A549 treated with dexamethasone at 1 μM for 4 hours (cell line): Measurements from ENCODE around the gene LRFN3. TPM values are rescaled to one million over a fixed set of nuclear protein-coding genes. Genes with fewer than 3 reads are reported as not detected.

Experiments
- total RNA-seq: library from RNA; stranded (reverse); fragments of 200-300 nt; extraction: Qiagen RNA extraction; gene quantifications from 5 replicates; pipeline ENCODE4 v1.2.3, GENCODE V29; 2022

LRFN3 gene, protein sequence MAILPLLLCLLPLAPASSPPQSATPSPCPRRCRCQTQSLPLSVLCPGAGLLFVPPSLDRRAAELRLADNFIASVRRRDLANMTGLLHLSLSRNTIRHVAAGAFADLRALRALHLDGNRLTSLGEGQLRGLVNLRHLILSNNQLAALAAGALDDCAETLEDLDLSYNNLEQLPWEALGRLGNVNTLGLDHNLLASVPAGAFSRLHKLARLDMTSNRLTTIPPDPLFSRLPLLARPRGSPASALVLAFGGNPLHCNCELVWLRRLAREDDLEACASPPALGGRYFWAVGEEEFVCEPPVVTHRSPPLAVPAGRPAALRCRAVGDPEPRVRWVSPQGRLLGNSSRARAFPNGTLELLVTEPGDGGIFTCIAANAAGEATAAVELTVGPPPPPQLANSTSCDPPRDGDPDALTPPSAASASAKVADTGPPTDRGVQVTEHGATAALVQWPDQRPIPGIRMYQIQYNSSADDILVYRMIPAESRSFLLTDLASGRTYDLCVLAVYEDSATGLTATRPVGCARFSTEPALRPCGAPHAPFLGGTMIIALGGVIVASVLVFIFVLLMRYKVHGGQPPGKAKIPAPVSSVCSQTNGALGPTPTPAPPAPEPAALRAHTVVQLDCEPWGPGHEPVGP
- total RNA-seq, result 13.2 to 27.6 TPM (median 23.1 TPM) in 5 replicates

DNA sequence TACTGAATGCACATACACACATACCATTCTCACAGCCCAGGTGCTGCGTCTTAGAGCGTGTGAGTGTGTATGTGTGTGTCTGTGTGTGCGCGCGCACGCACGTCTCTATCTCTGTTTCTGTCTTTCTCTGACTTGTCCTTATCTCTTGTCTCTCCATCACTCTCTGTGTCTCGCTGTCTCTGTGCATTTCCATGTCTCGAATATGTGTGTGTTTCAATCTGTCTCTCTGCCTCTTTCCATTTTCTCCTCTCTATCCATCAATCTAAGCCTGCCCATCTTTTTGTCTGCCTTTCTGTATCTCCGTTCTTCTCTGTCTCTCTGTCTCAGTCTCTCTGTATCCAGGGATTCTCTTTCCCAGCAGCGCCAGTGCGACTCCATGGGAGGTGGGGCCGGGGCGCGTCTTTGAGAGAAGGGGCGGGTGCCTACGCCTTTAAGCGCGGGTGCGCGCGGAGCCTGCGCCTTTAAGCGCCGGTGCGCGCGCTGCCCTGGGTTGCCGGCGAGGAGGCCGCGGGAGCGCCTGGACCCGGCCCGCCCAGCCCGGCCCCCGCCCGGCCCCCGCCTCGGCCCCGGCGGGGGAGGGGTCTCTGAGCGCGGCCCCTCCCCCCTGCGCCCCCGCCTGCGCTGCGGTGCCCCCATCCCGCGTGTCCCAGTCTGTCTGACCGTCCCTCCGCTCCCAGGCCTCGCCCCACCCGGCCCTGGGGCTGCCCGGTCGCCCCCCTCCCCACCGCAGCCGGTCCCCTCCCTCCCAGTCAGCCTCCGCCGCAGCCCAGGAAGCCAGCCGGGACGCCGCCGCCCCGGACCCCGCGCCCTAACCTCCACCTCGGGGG lies at the start of gene LRFN3:
TSS of gene LRFN3 (plus strand) at position 464 of the 827 bp plus-strand sequence. CDS start 3,052 bp downstream, outside the sequence.

DNA sequence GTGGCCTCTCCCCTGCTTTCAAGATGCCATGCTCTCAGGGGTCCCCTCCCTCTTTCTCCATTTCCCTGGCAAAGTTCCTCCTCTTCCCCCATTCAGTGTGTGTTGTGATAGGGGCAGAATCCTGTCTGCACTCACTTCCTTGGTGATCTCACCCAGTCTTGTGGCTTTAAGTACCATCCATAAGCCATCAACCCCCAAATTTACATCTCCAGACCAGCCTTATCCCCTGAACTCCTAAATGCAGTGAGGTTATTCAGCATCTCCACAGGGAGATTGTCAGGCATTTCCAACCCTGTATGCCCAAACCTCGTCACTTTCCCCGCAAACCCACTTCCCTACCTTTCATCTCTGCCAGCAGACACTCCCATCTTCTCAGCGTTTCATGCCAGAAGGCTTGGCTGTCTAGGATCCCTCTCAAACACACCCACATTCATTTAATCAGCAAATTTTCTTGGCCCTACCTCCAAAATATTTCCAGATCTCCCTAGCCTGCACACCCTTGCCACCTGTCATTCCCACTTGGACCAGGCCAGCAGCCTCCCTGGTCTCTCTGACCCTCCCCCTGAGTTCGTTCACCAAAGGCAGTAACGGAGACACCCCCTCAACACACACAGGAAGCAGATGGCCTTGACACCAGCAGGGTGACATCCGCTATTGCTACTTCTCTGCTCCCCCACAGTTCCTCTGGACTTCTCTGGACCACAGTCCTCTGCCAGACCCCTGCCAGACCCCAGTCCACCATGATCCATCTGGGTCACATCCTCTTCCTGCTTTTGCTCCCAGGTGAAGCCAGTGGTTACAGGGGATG lies 34.1 kb upstream of the LRFN3 start, which contains the start of gene HCST:
TSS of gene HCST (plus strand) at position 676 of the 808 bp plus-strand sequence. CDS start at position 741, 65 bp downstream.

DNA sequence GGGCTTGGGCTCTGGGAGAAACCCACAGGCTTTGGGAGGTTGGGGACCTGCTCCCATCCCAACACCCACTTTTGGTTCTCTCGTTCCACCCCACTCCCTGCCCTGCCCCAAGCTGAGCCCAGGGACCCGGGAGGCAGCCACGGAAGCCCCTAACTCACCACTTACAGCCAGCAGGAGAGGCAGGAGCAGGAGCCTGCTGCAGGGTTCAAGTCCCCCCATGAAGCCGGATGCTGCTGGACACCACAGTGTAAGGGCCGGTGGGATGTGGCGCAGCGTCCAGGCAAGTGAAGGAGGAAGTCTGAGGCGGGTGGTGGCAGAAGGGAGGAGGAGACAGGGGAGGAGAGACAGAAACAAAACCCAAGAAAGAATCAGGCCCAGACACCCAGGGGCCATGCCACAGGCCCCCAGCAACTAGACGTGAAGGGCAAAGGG lies 28.1 kb upstream of the LRFN3 start, which contains the start of gene TYROBP:
TSS of gene TYROBP (minus strand) at position 286 of the 432 bp plus-strand sequence. CDS start at position 219, 67 bp downstream.

Other genes starting within 250 kb of the LRFN3 start
- gene ZBTB32, start 231.8 kb upstream of the LRFN3 start, total RNA-seq, result not detected in 5 replicates
- 35.9 to 63.5 TPM (median 60.7 TPM) in 5 replicates for gene KMT2B, start 218.4 kb upstream of the LRFN3 start, total RNA-seq
- gene IGFLR1, start 193.9 kb upstream of the LRFN3 start, total RNA-seq, result 9.6 to 14.5 TPM (median 11.2 TPM) in 5 replicates
- 23.2 to 30.8 TPM (median 26.5 TPM) in 5 replicates for gene U2AF1L4, start 191.0 kb upstream of the LRFN3 start, total RNA-seq
- gene PSENEN, start 190.7 kb upstream of the LRFN3 start, total RNA-seq, result 255 to 313 TPM (median 263 TPM) in 5 replicates
- 19.1 to 28.1 TPM (median 22.8 TPM) in 5 replicates for gene LIN37, start 187.8 kb upstream of the LRFN3 start, total RNA-seq
- gene HSPB6, start 179.3 kb upstream of the LRFN3 start, total RNA-seq, result 0.24 to 0.39 TPM (median 0.34 TPM) in 4 of 5 replicates, not detected in the other
- gene PROSER3, start 178.2 kb upstream of the LRFN3 start, total RNA-seq, result 20.3 to 35.5 TPM (median 32.5 TPM) in 5 replicates
- gene ARHGAP33, start 160.8 kb upstream of the LRFN3 start, total RNA-seq, result 3.0 to 10.3 TPM (median 6.4 TPM) in 5 replicates
- 0.12 to 0.46 TPM (median 0.16 TPM) in 5 replicates for gene PRODH2, start 123.5 kb upstream of the LRFN3 start, total RNA-seq
- 0.38 to 0.70 TPM (median 0.45 TPM) in 5 replicates for gene NPHS1, start 83.9 kb upstream of the LRFN3 start, total RNA-seq
- gene KIRREL2, start 79.5 kb upstream of the LRFN3 start, total RNA-seq, result 0.37 to 0.65 TPM (median 0.52 TPM) in 5 replicates
- 71.0 to 103 TPM (median 96.5 TPM) in 5 replicates for gene APLP1, start 67.8 kb upstream of the LRFN3 start, total RNA-seq
- gene NFKBID, start 35.8 kb upstream of the LRFN3 start, total RNA-seq, result 3.5 to 6.3 TPM (median 5.9 TPM) in 5 replicates
- gene HCST, start 33.8 kb upstream of the LRFN3 start, total RNA-seq, result 0.15 to 0.47 TPM (median 0.32 TPM) in 4 of 5 replicates, not detected in the other
- gene TYROBP, start 28.1 kb upstream of the LRFN3 start, total RNA-seq, result not detected in 5 replicates
- 32.4 to 43.7 TPM (median 41.9 TPM) in 5 replicates for gene SDHAF1, start 58.8 kb downstream of the LRFN3 start, total RNA-seq
- gene SYNE4, start 72.4 kb downstream of the LRFN3 start, total RNA-seq, result 0.15 to 0.36 TPM (median 0.28 TPM) in 5 replicates
- gene ALKBH6, start 77.8 kb downstream of the LRFN3 start, total RNA-seq, result 20.0 to 26.5 TPM (median 22.8 TPM) in 5 replicates
- gene CLIP3, start 96.5 kb downstream of the LRFN3 start, total RNA-seq, result 0.67 to 0.99 TPM (median 0.74 TPM) in 5 replicates
- 4.4 to 7.7 TPM (median 7.2 TPM) in 5 replicates for gene THAP8, start 117.9 kb downstream of the LRFN3 start, total RNA-seq
- 15.4 to 27.5 TPM (median 26.2 TPM) in 5 replicates for gene WDR62, start 118.5 kb downstream of the LRFN3 start, total RNA-seq
- 0.15 to 0.26 TPM (median 0.25 TPM) in 3 of 5 replicates, not detected in the others for gene OVOL3, start 174.8 kb downstream of the LRFN3 start, total RNA-seq
- 239 to 270 TPM (median 250 TPM) in 5 replicates for gene POLR2I, start 178.5 kb downstream of the LRFN3 start, total RNA-seq
- 456 to 511 TPM (median 495 TPM) in 5 replicates for gene TBCB, start 179.1 kb downstream of the LRFN3 start, total RNA-seq
- 1,596 to 2,458 TPM (median 2,269 TPM) in 5 replicates for gene CAPNS1, start 203.7 kb downstream of the LRFN3 start, total RNA-seq
- not detected in 5 replicates for gene COX7A1, start 216.1 kb downstream of the LRFN3 start, total RNA-seq